GM23248 (cell line): ENCODE measurements around the gene ZBTB26. TPM values are rescaled to one million over a fixed set of nuclear protein-coding genes. Genes with fewer than 3 reads are reported as not detected.

Experiments used
- DNase-seq: peaks from one replicate; pipeline ENCODE4 v3.0.0-alpha.2; 2015
- H2AFZ ChIP-seq: fragments of 200-600 bp; sonication (generic); 2 replicates; pipeline ENCODE4 v1.6.1; 2016; ENCODE audit warnings: antibody characterized with exemption
- H3F3A ChIP-seq: fragments of 200-600 bp; sonication (generic); 2 replicates; pipeline ENCODE4 v1.6.1; 2016; ENCODE audit warnings: mild to moderate bottlenecking, antibody characterized with exemption, mixed run types; ENCODE audit not compliant: insufficient read depth
- H3K27ac ChIP-seq: fragments of 200-600 bp; sonication (generic); 2 replicates; pipeline ENCODE4 v1.5.1; 2016; ENCODE audit warnings: mild to moderate bottlenecking
- H3K27me3 ChIP-seq: fragments of 200-600 bp; sonication (generic); replicated peaks from 2 replicates; pipeline ENCODE4 v1.6.1; 2016; ENCODE audit warnings: mild to moderate bottlenecking; ENCODE audit not compliant: insufficient read depth
- H3K36me3 ChIP-seq: fragments of 200-600 bp; sonication (generic); 2 replicates; pipeline ENCODE4 v1.6.1; 2016; ENCODE audit warnings: low read depth, mild to moderate bottlenecking
- H3K4me1 ChIP-seq: fragments of 200-600 bp; sonication (generic); 2 replicates; pipeline ENCODE4 v1.6.1; 2016; ENCODE audit warnings: mild to moderate bottlenecking; ENCODE audit not compliant: insufficient read depth
- H3K4me2 ChIP-seq: fragments of 200-600 bp; sonication (generic); one replicate; pipeline ENCODE4 v1.6.1; 2016; ENCODE audit warnings: mild to moderate bottlenecking; ENCODE audit not compliant: unreplicated experiment
- H3K4me3 ChIP-seq: fragments of 200-600 bp; sonication (generic); 2 replicates; pipeline ENCODE4 v1.5.1; 2016; ENCODE audit warnings: mild to moderate bottlenecking
- H3K79me2 ChIP-seq: fragments of 200-600 bp; sonication (generic); 2 replicates; pipeline ENCODE4 v1.6.1; 2016; ENCODE audit warnings: mild to moderate bottlenecking; ENCODE audit not compliant: insufficient read depth
- H3K9ac ChIP-seq: fragments of 200-600 bp; sonication (generic); 2 replicates; pipeline ENCODE4 v1.6.1; 2016; ENCODE audit warnings: mild to moderate bottlenecking
- H3K9me2 ChIP-seq: fragments of 200-600 bp; sonication (generic); 2 replicates; pipeline ENCODE4 v1.6.1; 2016; ENCODE audit warnings: mixed run types, mild to moderate bottlenecking, moderate library complexity; ENCODE audit not compliant: insufficient read depth
- H3K9me3 ChIP-seq: fragments of 200-600 bp; sonication (generic); one replicate; pipeline ENCODE4 v1.6.1; 2017; ENCODE audit warnings: low read depth
- H4K20me1 ChIP-seq: fragments of 200-600 bp; sonication (generic); 2 replicates; pipeline ENCODE4 v1.6.0; 2016; ENCODE audit not compliant: insufficient read depth
- EZH2 ChIP-seq: fragments of 200-600 bp; sonication (generic); IDR thresholded peaks from 2 replicates; pipeline ENCODE4 v1.6.1; 2018; ENCODE audit warnings: antibody characterized with exemption, mild to moderate bottlenecking; ENCODE audit not compliant: insufficient read depth, poor library complexity, severe bottlenecking
- EZH2phosphoT487 ChIP-seq: fragments of 200-600 bp; sonication (generic); IDR thresholded peaks from 2 replicates; pipeline ENCODE4 v1.6.1; 2018; ENCODE audit warnings: antibody characterized with exemption, moderate library complexity, mild to moderate bottlenecking, low read depth; ENCODE audit not compliant: insufficient read depth
- WGBS, 2 experiments: methylation state at CpG; one replicate each; pipeline ENCODE4 v1.1.6; 2015 to 2017; ENCODE audit warnings: low lambda C conversion rate in 2 of 2, low coverage in 1 of 2; ENCODE audit errors: missing lambda C conversion rate in 2 of 2; 5-methylcytosine and 5-hydroxymethylcytosine counted together
- in situ Hi-C: fragments of 300-500 bp; cut with MboI; formaldehyde crosslinking; loops from 2 replicates; pipeline ENCODE4 v1.15.0; 2020
- polyA plus RNA-seq: library from polyadenylated mRNA; unstranded; fragments of >200 nt; fragmentation: Nextera tagmentation; extraction: Ambion mirVana; gene quantifications from 2 replicates; pipeline ENCODE4 v1.2.1, GENCODE V29; 2016
- small RNA-seq: library from RNA; depleted of rRNA; stranded (forward); fragments of <200 nt; gene quantifications from one replicate; pipeline ENCODE3, GENCODE V24; 2014; ENCODE audit warnings: low read depth, low replicate concordance
- total RNA-seq: library from RNA; depleted of rRNA; stranded (reverse); fragments of >200 nt; shearing (Covaris generic); gene quantifications from 2 replicates; pipeline ENCODE4 v1.2.3, GENCODE V29; 2014; rRNA removed

The ZBTB26 gene
- total and polyA plus RNA-seq, 2 experiments from 2014 or later, result 1.8 to 5.2 TPM

DNA sequence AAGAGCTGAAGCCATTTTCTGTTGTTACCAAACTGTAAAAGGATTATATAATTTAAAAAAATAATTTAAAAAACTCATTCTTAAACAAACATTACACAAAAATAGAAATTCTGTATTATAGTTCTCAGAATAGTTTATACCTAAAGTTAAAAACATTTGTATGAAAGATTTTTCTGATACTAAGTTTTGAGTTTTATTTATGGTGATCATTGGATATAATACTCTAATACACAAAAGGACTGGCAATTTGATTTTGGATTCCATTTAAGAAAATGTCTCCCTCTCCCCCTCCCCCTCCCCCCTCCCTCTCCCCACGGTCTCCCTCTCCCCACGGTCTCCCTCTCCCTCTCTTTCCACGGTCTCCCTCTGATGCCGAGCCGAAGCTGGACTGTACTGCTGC is 65.2 kb downstream of the ZBTB26 start:
- in situ Hi-C loops, result no loop called here
- WGBS, 2 experiments, result 95% methylated on average over 5 of the region's 5 CpGs; no CpG with 5 or more reads in 1 of the 2 experiments
- Histone ChIP-seq H3K36me3 (peaks cover 35% of the 10 kb centered on the region), H4K20me1 (no peaks in the 10 kb centered on the region), H3K4me3 (no peak overlapping the region), H3K9me2 (no peaks in the 10 kb centered on the region), H2AFZ (no peak overlapping the region), H3K9me3 (no peaks in the 10 kb centered on the region), H3K9ac (no peak overlapping the region), H3K4me1 (no peaks in the 10 kb centered on the region), H3K79me2 (peaks cover 13% of the 10 kb centered on the region; the same call in 1 of the 2 replicates), H3K27ac (no peak overlapping the region), H3F3A (peaks cover 9% of the 10 kb centered on the region; the same call in 1 of the 2 replicates), H3K4me2 (no peak overlapping the region), H3K27me3 (no peaks in the 10 kb centered on the region)
- DNase-seq, result no peak
- TF ChIP-seq EZH2 (no peak), EZH2phosphoT487 (no peak)

Small RNAs within 50 kb of the gene (small RNA-seq; reads per million reads assigned to genes)
- gene RNY1P15 (not detected), gene SNORD90 (155 reads per million, percentile 96 among the genes with 10 or more reads in this experiment)

Other genes with a start within 250 kb of the ZBTB26 start
- not detected in 2 replicates for gene OR1L4, start 207.5 kb downstream of the ZBTB26 start, total RNA-seq
- gene OR1L4, start 207.5 kb downstream of the ZBTB26 start, polyA plus RNA-seq, result not detected in 2 replicates
- gene OR1L6, start 189.2 kb downstream of the ZBTB26 start, total RNA-seq, result not detected in 2 replicates
- not detected in 2 replicates for gene OR1L6, start 189.2 kb downstream of the ZBTB26 start, polyA plus RNA-seq
- not detected in 2 replicates for gene OR5C1, start 142.6 kb downstream of the ZBTB26 start, total RNA-seq
- gene OR5C1, start 142.6 kb downstream of the ZBTB26 start, polyA plus RNA-seq, result not detected in 2 replicates
- not detected in 2 replicates for gene OR1K1, start 131.4 kb downstream of the ZBTB26 start, total RNA-seq
- not detected in 2 replicates for gene OR1K1, start 131.4 kb downstream of the ZBTB26 start, polyA plus RNA-seq
- gene PDCL, start 102.9 kb downstream of the ZBTB26 start, total RNA-seq, result 25.2 and 31.2 TPM in 2 replicates
- 18.9 and 20.6 TPM in 2 replicates for gene PDCL, start 102.9 kb downstream of the ZBTB26 start, polyA plus RNA-seq
- gene RC3H2, start 26.2 kb downstream of the ZBTB26 start, total RNA-seq, result 26.8 and 34.7 TPM in 2 replicates
- 19.8 and 22.1 TPM in 2 replicates for gene RC3H2, start 26.2 kb downstream of the ZBTB26 start, polyA plus RNA-seq
- 8.3 and 9.8 TPM in 2 replicates for gene ZBTB6, start 18.2 kb downstream of the ZBTB26 start, total RNA-seq
- 4.4 and 4.5 TPM in 2 replicates for gene ZBTB6, start 18.2 kb downstream of the ZBTB26 start, polyA plus RNA-seq
- 16.0 and 23.9 TPM in 2 replicates for gene RABGAP1, start 9.5 kb upstream of the ZBTB26 start, total RNA-seq
- gene RABGAP1, start 9.5 kb upstream of the ZBTB26 start, polyA plus RNA-seq, result 6.7 and 8.0 TPM in 2 replicates
- gene GPR21, start 102.2 kb upstream of the ZBTB26 start, total RNA-seq, result 0.65 TPM in 1 of 2 replicates, not detected in the other
- not detected in 2 replicates for gene GPR21, start 102.2 kb upstream of the ZBTB26 start, polyA plus RNA-seq